H1 (cell line): ENCODE results near the gene ARHGEF11. TPM values are rescaled to one million over a fixed set of nuclear protein-coding genes. Genes with fewer than 3 reads are reported as not detected.

Experiments
- CTCF ChIA-PET: fragments of 300-600 bp; sonication (Branson Sonifier 250); formaldehyde crosslinking; loops from one replicate; lab custom pipeline; 2021; ENCODE audit not compliant: partially characterized antibody; lab: Charles Lee
- POLR2A ChIA-PET: fragments of 300-600 bp; sonication (Branson Sonifier 250); formaldehyde crosslinking; loops from one replicate; lab custom pipeline; 2021; ENCODE audit warnings: inconsistent platforms; ENCODE audit not compliant: partially characterized antibody; lab: Charles Lee
- DNase-seq, 2 experiments: peaks; one replicate each; pipeline versions ENCODE4 v3.0.0 to v3.0.0-alpha.2; 2010 to 2022; ENCODE audit warnings: low spot score in 2 of 2, low read depth in 1 of 2, mixed read lengths in 1 of 2
- FAIRE-seq: peaks from 2 replicates; lab custom pipeline; 2011; peaks lifted over from hg19 to GRCh38; lab: Jason Lieb, UNC
- H2AFZ ChIP-seq: 2 replicates; pipeline ENCODE4 v1.8.1; 2012; ENCODE audit warnings: low read length, inconsistent platforms
- H2AK5ac ChIP-seq: 2 replicates; pipeline ENCODE4 v1.6.1; 2013; ENCODE audit warnings: low read depth, low read length
- H2BK120ac ChIP-seq: replicated peaks from 2 replicates; pipeline ENCODE3; 2013; ENCODE audit warnings: low read depth, low read length, inconsistent platforms
- H2BK12ac ChIP-seq: 2 replicates; pipeline ENCODE4 v1.6.1; 2013; ENCODE audit warnings: low read depth, low read length
- H2BK15ac ChIP-seq: 2 replicates; pipeline ENCODE4 v1.6.1; 2013; ENCODE audit warnings: low read length
- H2BK20ac ChIP-seq: 2 replicates; pipeline ENCODE4 v1.6.1; 2013; ENCODE audit warnings: low read length
- H2BK5ac ChIP-seq: 2 replicates; pipeline ENCODE4 v1.6.1; 2013; ENCODE audit warnings: low read depth, low read length
- H3K14ac ChIP-seq: 2 replicates; pipeline ENCODE4 v1.6.1; 2013; ENCODE audit warnings: inconsistent platforms; ENCODE audit not compliant: insufficient read length
- H3K18ac ChIP-seq: 2 replicates; pipeline ENCODE4 v1.6.1; 2013; ENCODE audit warnings: low read length; ENCODE audit errors: extremely low read depth
- H3K23ac ChIP-seq: 2 replicates; pipeline ENCODE4 v1.6.1; 2013; ENCODE audit warnings: inconsistent platforms; ENCODE audit not compliant: insufficient read length
- H3K23me2 ChIP-seq: 2 replicates; pipeline ENCODE4 v1.6.1; 2013; ENCODE audit warnings: low read depth, low read length
- H3K27ac ChIP-seq: 2 replicates; pipeline ENCODE4 v1.6.1; 2011; ENCODE audit warnings: low read depth, low read length, inconsistent platforms
- H3K27me3 ChIP-seq, 4 experiments: replicated peaks in 1 of 4; 1 replicate in 1 of 4; 2 replicates in 3 of 4; pipeline versions ENCODE4 v1.6.1 to v1.8.1; 2011 to 2013; ENCODE audit warnings: low read length in 3 of 4, mild to moderate bottlenecking in 3 of 4, inconsistent platforms in 2 of 4, mixed read lengths in 2 of 4, moderate library complexity in 1 of 4; ENCODE audit not compliant: control insufficient read depth in 3 of 4, insufficient read depth in 3 of 4; ENCODE audit errors: extremely low read depth in 1 of 4
- H3K36me3 ChIP-seq, 4 experiments: 2 replicates each; pipeline versions ENCODE4 v1.6.1 to v1.8.1; 2011 to 2013; ENCODE audit warnings: mild to moderate bottlenecking in 4 of 4, low read length in 3 of 4, moderate library complexity in 2 of 4, control low read depth in 1 of 4, inconsistent platforms in 1 of 4; ENCODE audit not compliant: insufficient read depth in 4 of 4, control insufficient read depth in 2 of 4
- H3K4ac ChIP-seq: replicated peaks from 2 replicates; pipeline ENCODE3; 2013; ENCODE audit warnings: low read length, low read depth, mixed read lengths, inconsistent platforms; ENCODE audit not compliant: insufficient read length
- H3K4me1 ChIP-seq, 4 experiments: replicated peaks in 1 of 4; 1 replicate in 1 of 4; 2 replicates in 3 of 4; pipeline versions ENCODE4 v1.6.1 to v1.8.1; 2011 to 2013; ENCODE audit warnings: low read length in 3 of 4, inconsistent platforms in 2 of 4, mixed read lengths in 1 of 4; ENCODE audit not compliant: insufficient read depth in 4 of 4, control insufficient read depth in 3 of 4
- H3K4me2 ChIP-seq, 2 experiments: 2 replicates each; pipeline versions ENCODE4 v1.6.1 to v1.8.1; 2011 to 2013; ENCODE audit warnings: low read depth in 2 of 2, low read length in 2 of 2, control low read depth in 1 of 2, inconsistent platforms in 1 of 2, mild to moderate bottlenecking in 1 of 2; ENCODE audit not compliant: insufficient read depth in 1 of 2
- H3K4me3 ChIP-seq, 4 experiments: fragments of 200-600, 300-600 bp in 1 of 4; sonication (generic), shearing (Covaris generic), sonication (Bioruptor Twin) in 1 of 4; 2 replicates each; pipeline versions ENCODE4 v1.5.1 to v1.8.1; 2011 to 2016; ENCODE audit warnings: low read length in 4 of 4, low read depth in 3 of 4, control low read depth in 2 of 4, inconsistent platforms in 2 of 4, mild to moderate bottlenecking in 2 of 4, mixed read lengths in 1 of 4, moderate library complexity in 1 of 4; ENCODE audit not compliant: insufficient read depth in 2 of 4; ENCODE audit errors: extremely low read depth in 1 of 4
- H3K56ac ChIP-seq: replicated peaks from 2 replicates; pipeline ENCODE3; 2013; ENCODE audit warnings: low read depth, mild to moderate bottlenecking, mixed read lengths, low read length, inconsistent platforms; ENCODE audit not compliant: insufficient read length
- H3K79me1 ChIP-seq: 2 replicates; pipeline ENCODE4 v1.6.1; 2013; ENCODE audit warnings: low read depth, low read length, control low read depth
- H3K79me2 ChIP-seq, 2 experiments: 2 replicates each; pipeline versions ENCODE4 v1.6.1 to v1.8.1; 2012 to 2013; ENCODE audit warnings: low read length in 2 of 2, mild to moderate bottlenecking in 2 of 2, inconsistent platforms in 1 of 2; ENCODE audit not compliant: insufficient read depth in 2 of 2, control insufficient read depth in 1 of 2
- H3K9ac ChIP-seq, 4 experiments: replicated peaks in 1 of 4; 1 replicate in 1 of 4; 2 replicates in 3 of 4; pipeline versions ENCODE4 v1.6.1 to v1.8.1; 2011 to 2013; ENCODE audit warnings: low read depth in 3 of 4, low read length in 3 of 4, control low read depth in 2 of 4, mild to moderate bottlenecking in 2 of 4, moderate library complexity in 2 of 4, inconsistent platforms in 1 of 4; ENCODE audit errors: extremely low read depth in 1 of 4
- H3K9me3 ChIP-seq, 2 experiments: 2 replicates each; pipeline versions ENCODE4 v1.6.1 to v1.8.1; 2012 to 2013; ENCODE audit warnings: mild to moderate bottlenecking in 2 of 2, moderate library complexity in 2 of 2, control low read depth in 1 of 2, inconsistent platforms in 1 of 2, low read depth in 1 of 2, low read length in 1 of 2, mixed read lengths in 1 of 2; ENCODE audit not compliant: insufficient read depth in 2 of 2
- H4K20me1 ChIP-seq, 2 experiments: replicated peaks in 1 of 2; 2 replicates each; pipeline versions ENCODE3 to v1.8.1; 2011 to 2013; ENCODE audit warnings: inconsistent platforms in 2 of 2, low read length in 2 of 2, mild to moderate bottlenecking in 1 of 2; ENCODE audit not compliant: insufficient read depth in 2 of 2, control insufficient read depth in 1 of 2
- H4K5ac ChIP-seq: 2 replicates; pipeline ENCODE4 v1.6.1; 2013; ENCODE audit warnings: low read length, low read depth, mixed read lengths, inconsistent platforms; ENCODE audit not compliant: insufficient read length
- H4K8ac ChIP-seq: 2 replicates; pipeline ENCODE4 v1.8.0; 2013; ENCODE audit warnings: mild to moderate bottlenecking, moderate library complexity, low read length, inconsistent platforms; ENCODE audit not compliant: insufficient read depth; ENCODE audit errors: extremely low read depth
- H4K91ac ChIP-seq: replicated peaks from 2 replicates; pipeline ENCODE3; 2013; ENCODE audit warnings: low read length, mixed read lengths, inconsistent platforms; ENCODE audit not compliant: insufficient read length
- CTBP2 ChIP-seq: IDR thresholded peaks from 2 replicates; pipeline ENCODE4 v1.7.0; 2011; ENCODE audit warnings: borderline replicate concordance, mild to moderate bottlenecking, moderate library complexity, mixed read lengths, low read length; ENCODE audit not compliant: insufficient read depth, insufficient read length
- EGR1 ChIP-seq: IDR thresholded peaks from 2 replicates; pipeline ENCODE4 v1.6.1; 2011; ENCODE audit warnings: low read depth, low read length, borderline replicate concordance
- GABPA ChIP-seq: IDR thresholded peaks from 2 replicates; pipeline ENCODE4 v1.6.1; 2011; ENCODE audit warnings: mild to moderate bottlenecking, low read length, moderate library complexity, borderline replicate concordance; ENCODE audit not compliant: insufficient read depth
- JUN ChIP-seq: IDR thresholded peaks from 2 replicates; pipeline ENCODE4 v1.6.1; 2011; ENCODE audit warnings: low read depth, mild to moderate bottlenecking, improper control_type of control experiment, low read length
- PHF8 ChIP-seq: fragments of 200-600 bp; sonication (generic); conservative IDR thresholded peaks from 2 replicates; pipeline ENCODE4 v1.7.1; 2012; ENCODE audit warnings: low read depth, mild to moderate bottlenecking, inconsistent platforms, low read length, moderate library complexity
- POLR2AphosphoS5 ChIP-seq: IDR thresholded peaks from 2 replicates; pipeline ENCODE4 v1.6.1; 2011; ENCODE audit warnings: low read depth, low read length
- RNF2 ChIP-seq: fragments of 200-900, 300-1000 bp; sonication (generic); IDR thresholded peaks from 2 replicates; pipeline ENCODE4 v1.7.1; 2016; ENCODE audit warnings: borderline replicate concordance, low read depth, mild to moderate bottlenecking, antibody characterized with exemption, low read length; ENCODE audit not compliant: poor library complexity, severe bottlenecking; ENCODE audit errors: missing control alignments
- SIN3A ChIP-seq, 2 experiments: IDR thresholded peaks in 1 of 2; conservative IDR thresholded peaks in 1 of 2; 2 replicates each; pipeline ENCODE4 v1.6.1; 2011 to 2012; ENCODE audit warnings: low read length in 2 of 2, improper control_type of control experiment in 1 of 2, low read depth in 1 of 2, mild to moderate bottlenecking in 1 of 2
- SP1 ChIP-seq: IDR thresholded peaks from 2 replicates; pipeline ENCODE4 v1.6.1; 2011; ENCODE audit warnings: low read depth, low read length
- WGBS, 2 experiments: shearing (Covaris generic) in 1 of 2; methylation state at CpG; one replicate each; pipeline versions ENCODE4 v1.1.6 to v1.1.7; 2013 to 2015; ENCODE audit warnings: low lambda C conversion rate in 2 of 2, mixed read lengths in 2 of 2, inconsistent platforms in 1 of 2, low coverage in 1 of 2, missing lambda C conversion rate in 1 of 2; ENCODE audit not compliant: insufficient replicate concordance in 2 of 2, insufficient coverage in 1 of 2, insufficient read length in 1 of 2; ENCODE audit errors: extremely low coverage in 1 of 2, missing lambda C conversion rate in 1 of 2; 5-methylcytosine and 5-hydroxymethylcytosine counted together
- polyA plus RNA-seq, 7 experiments: library from polyadenylated mRNA; depleted of rRNA in 3 of 7; stranded (reverse) in 5 of 7; unstranded in 2 of 7; fragments of >200 nt in 5 of 7; fragments of 200-250 nt in 2 of 7; gene quantifications; 1 replicate in 5 of 7; 2 replicates in 1 of 7; 4 replicates in 1 of 7; pipeline versions ENCODE4 v1.2.1 to v1.2.3, GENCODE V29; 2011 to 2013; ENCODE audit warnings: missing spikeins in 2 of 7, mixed read lengths in 2 of 7
- total RNA-seq: library from RNA; stranded (reverse); fragmentation: NEBNext Ultra II Directional; extraction: Animal tissue kit (Norgen Biotek cat#: 25700); gene quantifications from 2 replicates; pipeline ENCODE4 v1.2.1, GENCODE V29; 2021
- TF ChIP-seq, protein P1 (sequence below), 3 experiments: IDR thresholded peaks; 1 replicate in 2 of 3; 2 replicates in 1 of 3; pipeline versions ENCODE4 v1.5.1 to v1.6.1; 2011; ENCODE audit warnings: low read length in 3 of 3, mild to moderate bottlenecking in 3 of 3, inconsistent platforms in 2 of 3, low read depth in 1 of 3, moderate library complexity in 1 of 3; ENCODE audit not compliant: insufficient read depth in 1 of 3; ENCODE audit errors: control extremely low read depth in 1 of 3

Gene ARHGEF11
- total and polyA plus RNA-seq, 2 of the 8 experiments (the other 6 are each of a cell fraction or from before 2014, with no cell fraction given), result 19.9 to 33.1 TPM

DNA sequence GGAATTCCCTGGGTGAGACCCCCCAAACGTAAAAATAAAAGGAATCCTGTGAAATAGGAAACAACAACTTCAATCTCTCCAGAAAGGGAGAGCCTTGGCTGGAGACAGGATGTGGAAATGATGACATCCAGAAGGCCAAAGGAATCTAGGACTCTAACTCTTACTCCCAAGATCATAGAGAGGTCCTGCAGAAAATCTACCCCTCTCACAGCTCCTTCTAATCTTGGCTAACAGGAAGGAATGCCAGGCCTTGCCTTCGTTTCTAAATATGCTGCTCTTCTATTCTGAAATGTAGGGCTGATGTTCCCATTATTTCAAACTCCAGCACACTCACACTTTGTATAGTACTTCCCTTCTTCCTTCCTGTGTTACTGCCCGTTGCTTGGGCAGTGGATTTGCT lies 40.7 kb downstream of the ARHGEF11 start:
- H3K27me3 ChIP-seq, result no peaks in the 10 kb centered on the region
- no peak overlapping the region for H3K4me3 ChIP-seq
- H3K18ac ChIP-seq, result no peak overlapping the region
- ChIA-PET POLR2A (interaction anchor here (1.0 to 1.2 kb wide), 3 partner anchors 9 to 27 kb away, joined by 3 to 5 read pairs (median 3); no protein-coding TSS in a partner anchor), CTCF (interaction anchor here (0.7 to 2.0 kb wide), 5 partner anchors 12 to 191 kb away, joined by 3 to 6 read pairs (median 5); no protein-coding TSS in a partner anchor)
- H4K8ac ChIP-seq, result no peak overlapping the region
- no peak overlapping the region for H3K14ac ChIP-seq
- no peak overlapping the region for H2BK20ac ChIP-seq
- no peak overlapping the region for H4K91ac ChIP-seq
- FAIRE-seq, result no peak
- H2BK15ac ChIP-seq, result no peak overlapping the region
- no peak overlapping the region for H2AK5ac ChIP-seq
- DNase-seq, result peak in 1 of 2 experiments; percentile 39
- H2BK5ac ChIP-seq, result no peak overlapping the region
- H3K56ac ChIP-seq, result no peak overlapping the region
- H3K36me3 ChIP-seq, result no peaks in the 10 kb centered on the region
- H3K79me1 ChIP-seq, result peaks cover 3% of the 10 kb centered on the region
- no peak overlapping the region for H3K23ac ChIP-seq
- H3K4me1 ChIP-seq, result peaks cover 4 to 29% (median 18%) of the 10 kb centered on the region in 4 experiments; a peak in 6 of 7 replicates
- H3K4ac ChIP-seq, result no peak overlapping the region
- peak overlapping the region in 1 of 2 experiments; percentile 30; a peak in 1 of 4 replicates for H3K4me2 ChIP-seq
- no peaks in the 10 kb centered on the region for H3K9me3 ChIP-seq
- no peak overlapping the region for H3K9ac ChIP-seq
- no peaks in the 10 kb centered on the region for H3K23me2 ChIP-seq
- peaks cover 4 to 16% of the 10 kb centered on the region in 2 experiments for H4K20me1 ChIP-seq
- H3K27ac ChIP-seq, result no peak overlapping the region
- no peak overlapping the region for H4K5ac ChIP-seq
- 65% methylated on average over 3 of the region's 3 CpGs; no CpG with 5 or more reads in 1 of the 2 experiments for WGBS, 2 experiments
- no peak overlapping the region; the same call in 1 of the 2 replicates for H2BK12ac ChIP-seq
- H2AFZ ChIP-seq, result no peak overlapping the region
- peaks cover 6 to 76% of the 10 kb centered on the region in 2 experiments; a peak in 3 of 4 replicates for H3K79me2 ChIP-seq
- H2BK120ac ChIP-seq, result no peak overlapping the region
- TF ChIP-seq SIN3A (conservative IDR thresholded peaks at IDR 0.05 in 1 of 2, IDR thresholded peaks at IDR 0.05 in 1 of 2; ENCODE audit: low read depth in 1 of 2, low read length in 2 of 2), result no peak
- no peak for TF ChIP-seq CTBP2
- TF ChIP-seq EGR1, result no peak
- TF ChIP-seq POLR2AphosphoS5, result no peak
- TF ChIP-seq PHF8, result no peak
- no peak for TF ChIP-seq RNF2
- TF ChIP-seq, protein P1, sequence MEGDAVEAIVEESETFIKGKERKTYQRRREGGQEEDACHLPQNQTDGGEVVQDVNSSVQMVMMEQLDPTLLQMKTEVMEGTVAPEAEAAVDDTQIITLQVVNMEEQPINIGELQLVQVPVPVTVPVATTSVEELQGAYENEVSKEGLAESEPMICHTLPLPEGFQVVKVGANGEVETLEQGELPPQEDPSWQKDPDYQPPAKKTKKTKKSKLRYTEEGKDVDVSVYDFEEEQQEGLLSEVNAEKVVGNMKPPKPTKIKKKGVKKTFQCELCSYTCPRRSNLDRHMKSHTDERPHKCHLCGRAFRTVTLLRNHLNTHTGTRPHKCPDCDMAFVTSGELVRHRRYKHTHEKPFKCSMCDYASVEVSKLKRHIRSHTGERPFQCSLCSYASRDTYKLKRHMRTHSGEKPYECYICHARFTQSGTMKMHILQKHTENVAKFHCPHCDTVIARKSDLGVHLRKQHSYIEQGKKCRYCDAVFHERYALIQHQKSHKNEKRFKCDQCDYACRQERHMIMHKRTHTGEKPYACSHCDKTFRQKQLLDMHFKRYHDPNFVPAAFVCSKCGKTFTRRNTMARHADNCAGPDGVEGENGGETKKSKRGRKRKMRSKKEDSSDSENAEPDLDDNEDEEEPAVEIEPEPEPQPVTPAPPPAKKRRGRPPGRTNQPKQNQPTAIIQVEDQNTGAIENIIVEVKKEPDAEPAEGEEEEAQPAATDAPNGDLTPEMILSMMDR (IDR thresholded peaks at IDR 0.05; ENCODE audit: control extremely low read depth in 1 of 3, insufficient read depth in 1 of 3, low read depth in 1 of 3, low read length in 3 of 3), result no peak
- TF ChIP-seq JUN, result no peak
- TF ChIP-seq GABPA, result no peak
- no peak for TF ChIP-seq SP1
